ENCODE data around the gene APC2. TPM values are rescaled to one million over a fixed set of nuclear protein-coding genes. Genes with fewer than 3 reads are reported as not detected.

Gene APC2
- total and polyA plus RNA-seq, 5 donors from 2014 or later, result 0.06 to 0.25 (median 0.07) TPM; not detected in 2

DNA sequence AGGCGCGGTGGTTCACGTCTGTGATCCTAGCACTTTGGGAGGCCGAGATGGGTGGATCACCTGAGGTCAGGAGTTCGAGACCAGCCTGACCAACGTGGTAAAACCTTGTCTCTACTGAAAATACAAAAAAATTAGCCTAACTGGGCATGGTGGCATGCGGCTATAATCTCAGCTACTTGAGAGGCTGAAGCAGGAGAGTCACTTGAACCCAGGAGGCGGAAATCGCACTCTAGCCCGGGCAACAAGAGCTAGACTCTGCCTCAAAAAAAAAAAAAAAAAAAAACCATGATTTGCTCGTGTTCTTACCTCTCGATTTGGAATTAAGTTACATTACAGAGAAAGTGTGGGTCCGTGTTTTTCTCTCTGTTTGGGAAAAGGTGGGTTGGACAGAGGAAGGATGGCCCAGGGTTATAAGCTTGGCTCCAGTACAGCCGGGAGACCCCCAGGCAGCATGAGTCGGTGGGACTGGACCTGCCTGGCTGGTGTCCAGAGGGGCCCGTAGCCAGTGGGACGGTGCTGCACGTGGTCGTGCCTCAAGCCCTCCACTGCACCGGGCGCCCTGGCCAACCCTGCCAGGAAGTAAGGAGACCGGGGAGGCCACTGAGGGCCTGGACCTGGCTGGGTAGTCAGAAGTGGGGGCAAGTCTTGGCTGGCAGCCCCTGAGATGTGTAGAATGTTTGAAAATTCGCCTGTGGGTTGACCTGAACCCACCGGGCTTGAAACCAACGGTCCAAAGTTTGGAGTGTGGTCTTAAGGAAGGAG lies 8.1 kb upstream of the APC2 start:
- no peak for ATAC-seq (ENCODE audit: low read depth in 2 of 2)
- Mint-ChIP-seq H3K4me1 (peaks cover 0 to 47% (median 15%) of the 10 kb centered on the region in 4 donors), H3K9me3 (peaks cover 0 to 2% (median 0%) of the 10 kb centered on the region in 7 donors), H3K36me3 (peaks cover 4% of the 10 kb centered on the region), H3K27ac (no peak overlapping the region), H3K4me3 (peak overlapping the region; percentile 52 to 98 (median 76)), H3K27me3 (peaks cover 18% of the 10 kb centered on the region)
- Histone ChIP-seq H3K4me3 (ENCODE audit: low read depth, low read length) (no peak overlapping the region), H3K9me3 (ENCODE audit: control insufficient read depth in 2 of 2, low read length in 2 of 2) (no peaks in the 10 kb centered on the region), H3K4me1 (ENCODE audit: control insufficient read depth, insufficient read depth, low read length, poor library complexity, severe bottlenecking) (peaks cover 48% of the 10 kb centered on the region), H3K27me3 (ENCODE audit: control insufficient read depth, insufficient read depth, low read length) (no peaks in the 10 kb centered on the region), H3K27ac (ENCODE audit: insufficient read depth, low read length, poor library complexity, severe bottlenecking) (no peak overlapping the region), H3K36me3 (ENCODE audit: control insufficient read depth, insufficient read depth, low read length) (peaks cover 17% of the 10 kb centered on the region)
- DNase-seq, result no peak

DNA sequence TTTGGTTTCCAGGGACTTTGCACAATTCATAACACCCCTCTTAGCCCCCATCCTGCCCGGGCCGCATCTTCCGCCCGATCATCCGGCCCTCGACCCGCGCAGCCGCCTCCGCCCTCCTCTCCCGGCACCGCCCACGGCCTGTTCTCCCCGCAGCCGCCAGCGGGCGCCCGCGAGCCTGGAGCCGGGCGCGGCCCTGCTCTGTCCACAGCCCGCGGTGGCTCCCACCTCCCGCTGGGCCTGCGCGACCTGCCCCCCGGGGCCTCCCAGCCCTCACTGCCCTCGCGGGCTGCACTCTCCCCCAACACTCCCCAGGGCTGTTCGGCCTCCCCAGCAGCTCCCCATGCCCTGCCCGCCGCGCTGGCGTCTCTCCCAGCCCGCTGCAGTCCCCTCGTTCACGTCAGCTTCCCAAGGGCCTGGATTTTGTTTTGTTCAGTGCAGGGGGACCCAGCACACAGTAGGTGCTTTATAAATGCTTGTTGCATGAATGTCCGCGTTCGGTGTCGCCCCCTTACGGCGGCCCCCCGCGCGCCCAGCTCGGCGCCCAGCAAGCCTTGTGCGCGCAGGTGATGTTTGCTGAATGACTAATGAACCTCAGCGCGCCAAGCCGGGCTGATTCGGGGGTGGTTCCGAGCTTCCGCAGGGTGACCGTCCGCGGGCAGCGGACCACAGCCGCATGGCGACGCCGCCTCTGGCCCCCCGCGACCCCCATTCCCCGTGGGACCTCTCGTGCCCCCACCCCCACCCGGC lies 4.6 kb upstream of the APC2 start:
- Mint-ChIP-seq H3K9me3 (peaks cover 0 to 3% (median 0%) of the 10 kb centered on the region in 7 donors), H3K4me3 (peak overlapping the region; percentile 71 to 89 (median 80)), H3K36me3 (peaks cover 4% of the 10 kb centered on the region), H3K4me1 (peaks cover 0 to 46% (median 15%) of the 10 kb centered on the region in 4 donors), H3K27ac (peak overlapping the region in 1 of 3 donors; percentile 69), H3K27me3 (peaks cover 35% of the 10 kb centered on the region)
- peak; percentile 88 to 90 for ATAC-seq (ENCODE audit: low read depth in 2 of 2)
- H3K36me3 ChIP-seq (ENCODE audit: control insufficient read depth, insufficient read depth, low read length), result peaks cover 15% of the 10 kb centered on the region
- no peak overlapping the region for H3K27ac ChIP-seq (ENCODE audit: insufficient read depth, low read length, poor library complexity, severe bottlenecking)
- H3K27me3 ChIP-seq (ENCODE audit: control insufficient read depth, insufficient read depth, low read length), result peaks cover 6% of the 10 kb centered on the region
- no peaks in the 10 kb centered on the region for H3K9me3 ChIP-seq (ENCODE audit: control insufficient read depth in 2 of 2, low read length in 2 of 2)
- peak; percentile 61 to 77 (median 77) for DNase-seq
- H3K4me3 ChIP-seq (ENCODE audit: low read depth, low read length), result no peak overlapping the region
- H3K4me1 ChIP-seq (ENCODE audit: control insufficient read depth, insufficient read depth, low read length, poor library complexity, severe bottlenecking), result peaks cover 43% of the 10 kb centered on the region

DNA sequence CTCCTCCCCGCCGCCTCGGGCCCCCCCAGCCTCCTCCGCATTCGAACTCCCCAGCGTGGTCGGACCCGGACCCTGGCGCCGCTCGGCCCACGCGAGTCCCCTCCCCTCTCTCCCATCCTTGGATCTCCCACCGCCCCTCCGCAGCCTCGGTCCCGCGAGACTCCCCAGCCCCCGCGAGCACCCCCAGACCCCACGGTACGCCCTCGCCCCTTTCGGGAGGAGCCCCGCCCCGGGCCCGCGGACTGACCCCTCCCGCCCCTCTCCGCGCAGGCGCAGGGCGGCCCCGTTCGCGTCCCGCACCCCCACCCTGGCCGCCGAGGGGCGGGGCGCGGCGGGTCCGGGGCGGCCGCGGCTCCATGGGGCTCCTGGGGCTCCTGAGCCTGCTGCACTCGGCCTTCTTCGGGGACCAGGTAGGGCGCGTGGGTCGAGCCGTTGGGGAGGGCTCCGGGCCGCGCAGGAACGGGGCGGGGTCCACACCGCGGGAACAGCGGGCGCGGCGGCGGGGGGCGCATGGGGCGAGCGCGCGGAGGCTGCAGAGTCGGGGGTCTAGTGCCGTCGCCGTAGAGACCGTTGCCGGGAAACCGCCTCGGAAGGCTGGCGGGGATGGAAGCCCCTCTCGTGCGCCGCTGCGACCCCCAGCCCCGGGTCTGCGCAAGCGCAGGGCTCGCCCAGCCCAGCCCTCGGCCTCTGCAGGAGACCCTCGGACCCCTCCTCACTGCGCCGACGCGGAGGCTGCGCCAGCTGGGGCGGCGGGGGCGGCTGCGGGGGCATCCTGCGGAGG lies 3.8 kb upstream of the APC2 start:
- peaks cover 0 to 48% (median 15%) of the 10 kb centered on the region in 4 donors for H3K4me1 Mint-ChIP-seq
- peaks cover 4% of the 10 kb centered on the region for H3K36me3 Mint-ChIP-seq
- peaks cover 7% of the 10 kb centered on the region for H3K36me3 ChIP-seq (ENCODE audit: control insufficient read depth, insufficient read depth, low read length)
- H3K4me1 ChIP-seq (ENCODE audit: control insufficient read depth, insufficient read depth, low read length, poor library complexity, severe bottlenecking), result peaks cover 38% of the 10 kb centered on the region
- H3K4me3 Mint-ChIP-seq, result no peak overlapping the region
- no peaks in the 10 kb centered on the region for H3K9me3 ChIP-seq (ENCODE audit: control insufficient read depth in 2 of 2, low read length in 2 of 2)
- H3K9me3 Mint-ChIP-seq, result peaks cover 0 to 4% (median 0%) of the 10 kb centered on the region in 7 donors
- H3K27me3 ChIP-seq (ENCODE audit: control insufficient read depth, insufficient read depth, low read length), result peaks cover 14% of the 10 kb centered on the region
- DNase-seq (no peak), ATAC-seq (ENCODE audit: low read depth in 2 of 2) (no peak)
- no peak overlapping the region for H3K4me3 ChIP-seq (ENCODE audit: low read depth, low read length)
- no peak overlapping the region for H3K27ac Mint-ChIP-seq
- H3K27ac ChIP-seq (ENCODE audit: insufficient read depth, low read length, poor library complexity, severe bottlenecking), result no peak overlapping the region
- H3K27me3 Mint-ChIP-seq, result peaks cover 42% of the 10 kb centered on the region

DNA sequence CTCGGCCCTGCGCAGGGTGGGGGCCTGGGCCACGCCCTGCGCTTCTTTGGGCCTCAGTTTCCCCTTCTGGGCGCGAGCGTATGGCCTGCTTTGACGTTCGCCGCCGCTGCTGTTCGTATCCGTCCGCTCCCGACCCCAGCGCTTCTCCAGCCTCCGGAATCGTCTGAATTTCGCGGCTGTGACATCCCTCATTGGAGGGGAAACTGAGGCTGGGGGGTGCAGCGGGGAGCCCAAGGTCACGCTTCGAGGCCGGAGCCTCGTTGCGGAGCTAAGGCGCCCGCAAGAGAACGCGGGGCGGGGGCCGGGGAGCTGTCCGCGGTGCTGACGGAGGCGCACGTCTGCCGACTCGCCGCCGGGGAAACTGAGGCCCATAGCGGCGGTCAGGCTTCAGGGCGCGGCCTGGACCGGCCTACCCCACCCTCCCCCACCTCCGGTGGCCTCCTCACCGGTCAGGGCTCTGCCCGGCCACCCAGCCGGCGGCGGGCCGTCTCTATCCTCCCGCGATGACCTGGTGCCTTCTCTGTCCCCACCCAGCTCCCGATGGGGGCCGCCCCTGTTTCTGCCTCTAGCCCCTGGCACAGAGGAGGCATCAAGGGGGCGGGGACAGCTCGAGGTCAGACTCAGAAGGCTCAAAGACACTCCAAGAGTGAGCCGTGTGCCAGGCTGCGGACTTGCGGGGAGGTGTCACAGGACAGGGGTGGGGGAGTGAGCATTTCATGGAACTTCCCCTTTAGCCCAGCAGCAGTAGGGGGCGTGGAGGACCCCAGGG lies 3.0 kb upstream of the APC2 start:
- no peak for DNase-seq
- Mint-ChIP-seq H3K9me3 (peaks cover 0 to 4% (median 0%) of the 10 kb centered on the region in 7 donors), H3K27ac (no peak overlapping the region), H3K4me3 (peak overlapping the region; percentile 22 to 56 (median 39)), H3K4me1 (peaks cover 0 to 45% (median 13%) of the 10 kb centered on the region in 4 donors), H3K27me3 (peaks cover 45% of the 10 kb centered on the region), H3K36me3 (peaks cover 1% of the 10 kb centered on the region)
- no peak overlapping the region for H3K4me3 ChIP-seq (ENCODE audit: low read depth, low read length)
- peaks cover 14% of the 10 kb centered on the region for H3K27me3 ChIP-seq (ENCODE audit: control insufficient read depth, insufficient read depth, low read length)
- H3K27ac ChIP-seq (ENCODE audit: insufficient read depth, low read length, poor library complexity, severe bottlenecking), result no peak overlapping the region
- no peaks in the 10 kb centered on the region for H3K9me3 ChIP-seq (ENCODE audit: control insufficient read depth in 2 of 2, low read length in 2 of 2)
- H3K4me1 ChIP-seq (ENCODE audit: control insufficient read depth, insufficient read depth, low read length, poor library complexity, severe bottlenecking), result peaks cover 38% of the 10 kb centered on the region
- H3K36me3 ChIP-seq (ENCODE audit: control insufficient read depth, insufficient read depth, low read length), result no peaks in the 10 kb centered on the region
- ATAC-seq (ENCODE audit: low read depth in 2 of 2), result no peak

DNA sequence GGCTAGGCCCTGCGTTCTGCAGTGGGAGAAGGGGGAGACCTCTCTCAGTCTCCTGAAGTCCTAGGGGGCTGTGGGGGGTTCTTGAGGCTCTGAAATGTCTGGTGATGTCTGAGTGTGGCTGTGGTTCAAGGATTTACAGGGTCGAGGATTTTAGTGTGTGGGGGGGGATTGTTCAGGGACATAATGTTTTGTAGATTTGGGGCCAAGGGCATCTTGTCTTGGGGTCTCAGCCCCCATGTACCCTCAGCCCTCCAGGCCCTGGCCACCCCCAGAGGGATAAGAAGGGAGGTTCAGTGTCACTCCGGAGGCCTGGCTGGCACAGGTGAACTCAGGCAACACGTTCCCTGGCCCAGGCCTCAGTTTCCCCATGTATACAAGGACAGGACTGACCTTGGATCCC lies 2.4 kb upstream of the APC2 start:
- H3K4me1 Mint-ChIP-seq, result peaks cover 0 to 42% (median 10%) of the 10 kb centered on the region in 4 donors
- H3K9me3 Mint-ChIP-seq, result peaks cover 0 to 4% (median 0%) of the 10 kb centered on the region in 7 donors
- no peak overlapping the region for H3K27ac Mint-ChIP-seq
- H3K36me3 Mint-ChIP-seq, result no peaks in the 10 kb centered on the region
- peaks cover 38% of the 10 kb centered on the region for H3K4me1 ChIP-seq (ENCODE audit: control insufficient read depth, insufficient read depth, low read length, poor library complexity, severe bottlenecking)
- H3K27ac ChIP-seq (ENCODE audit: insufficient read depth, low read length, poor library complexity, severe bottlenecking), result no peak overlapping the region
- no peaks in the 10 kb centered on the region for H3K36me3 ChIP-seq (ENCODE audit: control insufficient read depth, insufficient read depth, low read length)
- ATAC-seq (ENCODE audit: low read depth in 2 of 2) (no peak), DNase-seq (no peak)
- H3K27me3 Mint-ChIP-seq, result peaks cover 45% of the 10 kb centered on the region
- H3K4me3 Mint-ChIP-seq, result peak overlapping the region in 3 of 4 donors; percentile 56 to 83 (median 57)
- H3K4me3 ChIP-seq (ENCODE audit: low read depth, low read length), result no peak overlapping the region
- H3K9me3 ChIP-seq (ENCODE audit: control insufficient read depth in 2 of 2, low read length in 2 of 2), result no peaks in the 10 kb centered on the region
- H3K27me3 ChIP-seq (ENCODE audit: control insufficient read depth, insufficient read depth, low read length), result peaks cover 14% of the 10 kb centered on the region

DNA sequence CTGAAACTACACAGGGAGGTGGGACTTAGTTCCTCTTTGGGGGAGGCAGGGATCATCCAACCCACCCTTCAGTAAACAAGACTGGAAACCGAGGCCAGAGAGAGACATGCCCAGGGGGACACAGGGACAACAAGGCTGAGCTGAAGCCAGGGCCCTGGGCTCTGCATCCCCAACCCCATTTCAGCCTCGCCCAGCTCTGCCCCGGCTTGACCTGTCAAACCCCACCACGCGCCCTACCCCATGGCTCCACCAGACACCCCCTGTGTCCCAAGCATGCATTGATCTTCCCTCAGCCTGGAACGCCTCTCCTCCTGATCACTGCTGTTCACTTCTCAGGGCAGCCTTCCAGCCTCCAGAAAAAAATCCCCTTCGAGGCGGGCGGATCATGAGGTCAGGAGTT lies 2.0 kb upstream of the APC2 start:
- no peak overlapping the region for H3K4me3 ChIP-seq (ENCODE audit: low read depth, low read length)
- no peak for ATAC-seq (ENCODE audit: low read depth in 2 of 2)
- Mint-ChIP-seq H3K27me3 (peaks cover 45% of the 10 kb centered on the region), H3K9me3 (peaks cover 0 to 4% (median 0%) of the 10 kb centered on the region in 7 donors), H3K4me3 (peak overlapping the region; percentile 26 to 57 (median 55)), H3K27ac (peak overlapping the region in 1 of 3 donors; percentile 69), H3K36me3 (no peaks in the 10 kb centered on the region), H3K4me1 (peaks cover 0 to 40% (median 9%) of the 10 kb centered on the region in 4 donors)
- H3K27ac ChIP-seq (ENCODE audit: insufficient read depth, low read length, poor library complexity, severe bottlenecking), result no peak overlapping the region
- DNase-seq, result no peak
- no peaks in the 10 kb centered on the region for H3K9me3 ChIP-seq (ENCODE audit: control insufficient read depth in 2 of 2, low read length in 2 of 2)
- H3K27me3 ChIP-seq (ENCODE audit: control insufficient read depth, insufficient read depth, low read length), result peaks cover 14% of the 10 kb centered on the region
- H3K36me3 ChIP-seq (ENCODE audit: control insufficient read depth, insufficient read depth, low read length), result no peaks in the 10 kb centered on the region
- peaks cover 38% of the 10 kb centered on the region for H3K4me1 ChIP-seq (ENCODE audit: control insufficient read depth, insufficient read depth, low read length, poor library complexity, severe bottlenecking)
